Measurements from ENCODE around the gene CITED1.

GRCh38 chrX:72314881-72315280 lies 9.2 kb upstream of the CITED1 start:
- TF ChIP-seq CTCF (conservative IDR thresholded peaks at IDR 0.05; ENCODE audit: low read length) (no peak), EZH2phosphoT487 (IDR thresholded peaks at IDR 0.05; ENCODE audit: borderline replicate concordance, low read depth, low read length) (no peak)
